Naive thymus-derived CD8-positive, alpha-beta T cell (primary cell): ENCODE data around the gene TUBB4A. TPM values are rescaled to one million over a fixed set of nuclear protein-coding genes. Genes with fewer than 3 reads are reported as not detected.
"Not testable (repeated sequence)": the region's sequence is repeated elsewhere in the genome, so short reads cannot be mapped to it uniquely, and the experiment has no call there.

Experiments
- ATAC-seq, 2 donors: fragments of 150-1000 bp; cut with Tn5 transposase in 1 of 2; sonication (Bioruptor Pico), chemical (Tn5 transposase) in 1 of 2; 1 replicate in 1 of 2; 2 replicates in 1 of 2; pipeline ENCODE4 v1.10.0; 2021; ENCODE audit warnings: mild to moderate bottlenecking in 2 of 2, moderate library complexity in 2 of 2
- POLR2A ChIA-PET: fragments of 350-600 bp; sonication (Branson Sonifier 250); formaldehyde crosslinking; loops from one replicate; lab custom pipeline; 2021; ENCODE audit warnings: antibody characterized with exemption; lab: Charles Lee
- DNase-seq, 10 donors: peaks; one replicate each; pipeline versions ENCODE4 v3.0.0 to v3.0.0-alpha.2; 2020 to 2022
- H3K27ac Mint-ChIP-seq, 10 donors: one replicate each; pipeline ENCODE4 v1.8.0; 2020 to 2022; ENCODE audit warnings: mild to moderate bottlenecking in 10 of 10, mixed read lengths in 10 of 10, moderate library complexity in 4 of 10, inconsistent platforms in 1 of 10
- H3K27me3 Mint-ChIP-seq, 5 donors: one replicate each; pipeline ENCODE4 v1.8.0; 2021 to 2022; ENCODE audit warnings: mixed read lengths in 5 of 5
- H3K36me3 Mint-ChIP-seq, 3 donors: one replicate each; pipeline ENCODE4 v1.8.0; 2020 to 2022; ENCODE audit warnings: mixed read lengths in 3 of 3, mild to moderate bottlenecking in 2 of 3, inconsistent platforms in 1 of 3
- H3K4me1 Mint-ChIP-seq, 4 donors: one replicate each; pipeline ENCODE4 v1.8.0; 2021 to 2022; ENCODE audit warnings: mixed read lengths in 4 of 4
- H3K4me3 Mint-ChIP-seq, 10 donors: one replicate each; pipeline ENCODE4 v1.8.0; 2020 to 2022; ENCODE audit warnings: mild to moderate bottlenecking in 10 of 10, mixed read lengths in 10 of 10, moderate library complexity in 6 of 10, inconsistent platforms in 1 of 10
- H3K9me3 Mint-ChIP-seq, 9 donors: one replicate each; pipeline ENCODE4 v1.8.0; 2020 to 2022; ENCODE audit warnings: mixed read lengths in 9 of 9, mild to moderate bottlenecking in 3 of 9, inconsistent platforms in 1 of 9, moderate library complexity in 1 of 9
- polyA plus RNA-seq, 3 donors: library from polyadenylated mRNA; unstranded; fragments of 300-500 nt; fragmentation: Illumina TruSeq; gene quantifications; one replicate each; pipeline ENCODE4 v1.2.3, GENCODE V29; 2021
- total RNA-seq, 8 experiments: library from RNA in 2 of 8; stranded (reverse) in 2 of 8; gene quantifications; one replicate each; pipeline ENCODE4 v1.2.3 and lab custom pipeline; 2021 to 2026

The TUBB4A gene
- total and polyA plus RNA-seq, 5 experiments from 2014 or later = 2.8 to 8.8 (median 7.3) TPM

- H3K27ac Mint-ChIP-seq = peak overlapping the region in 6 of 10 donors; percentile 27 to 88 (median 80)
Measured at GRCh38 chr19:6521718-6522646, 19.9 kb upstream of the TUBB4A start.

GRCh38 chr19:6519289-6519688, 17.2 kb upstream of the TUBB4A start:
- peak overlapping the region in 2 of 10 donors; percentile 2 to 54 for H3K4me3 Mint-ChIP-seq
- H3K27ac Mint-ChIP-seq = peak overlapping the region in 6 of 10 donors; percentile 11 to 68 (median 22)
- H3K4me1 Mint-ChIP-seq = peaks cover 27 to 47% (median 43%) of the 10 kb centered on the region in 4 donors
- peaks cover 0 to 3% (median 0%) of the 10 kb centered on the region in 5 donors for H3K27me3 Mint-ChIP-seq
- no peaks in the 10 kb centered on the region for H3K9me3 Mint-ChIP-seq
- ATAC-seq (no peak), DNase-seq (no peak)
- H3K36me3 Mint-ChIP-seq = no peaks in the 10 kb centered on the region
- POLR2A ChIA-PET = no interaction called here

More at GRCh38 chr19:6521718-6522646, 19.9 kb upstream of the TUBB4A start:
- POLR2A ChIA-PET = no interaction called here
- Mint-ChIP-seq H3K4me3 (peak overlapping the region in 4 of 10 donors; percentile 27 to 52 (median 39)), H3K36me3 (no peaks in the 10 kb centered on the region), H3K27me3 (peaks cover 0 to 3% (median 0%) of the 10 kb centered on the region in 5 donors), H3K4me1 (peaks cover 16 to 36% (median 28%) of the 10 kb centered on the region in 4 donors), H3K9me3 (no peaks in the 10 kb centered on the region)
- DNase-seq = peak in 6 of 10 donors; percentile 37 to 67 (median 46)
- ATAC-seq = peak; percentile 65 to 80

GRCh38 chr19:6518145-6518911, 16.2 kb upstream of the TUBB4A start:
- POLR2A ChIA-PET = interaction anchor here (0.6 to 0.7 kb wide), 2 partner anchors 196 to 1486 kb away, joined by 3 to 6 read pairs; no protein-coding TSS in a partner anchor
- H3K27me3 Mint-ChIP-seq = peaks cover 0 to 3% (median 0%) of the 10 kb centered on the region in 5 donors
- peak overlapping the region; percentile 20 to 83 (median 72) for H3K4me3 Mint-ChIP-seq
- DNase-seq (peak in 2 of 10 donors; percentile 11 to 22), ATAC-seq (no peak)
- H3K36me3 Mint-ChIP-seq = no peaks in the 10 kb centered on the region
- H3K9me3 Mint-ChIP-seq = no peaks in the 10 kb centered on the region
- peaks cover 27 to 47% (median 44%) of the 10 kb centered on the region in 4 donors for H3K4me1 Mint-ChIP-seq
- H3K27ac Mint-ChIP-seq = peak overlapping the region in 7 of 10 donors; percentile 4 to 72 (median 25)

- Mint-ChIP-seq H3K4me3 (peak overlapping the region; percentile 83 to 99 (median 97)), H3K27ac (peak overlapping the region; percentile 49 to 91 (median 82)), H3K9me3 (no peaks in the 10 kb centered on the region), H3K27me3 (no peaks in the 10 kb centered on the region), H3K4me1 (peaks cover 22 to 41% (median 34%) of the 10 kb centered on the region in 4 donors), H3K36me3 (no peaks in the 10 kb centered on the region)
- POLR2A ChIA-PET = interaction anchor here (0.6 to 1.6 kb wide), 9 partner anchors 13 to 347 kb away, joined by 3 to 9 read pairs (median 4); partner anchors contain the start of genes DENND1C, KHSRP and TNFSF9
- peak; percentile 74 to 96 (median 88) for DNase-seq
- ATAC-seq = peak; percentile 93
Measured at GRCh38 chr19:6516659-6517291, 14.7 kb upstream of the TUBB4A start.

- no peaks in the 10 kb centered on the region for H3K9me3 Mint-ChIP-seq
- H3K4me3 Mint-ChIP-seq = peak overlapping the region; percentile 83 to 99 (median 97)
Measured at GRCh38 chr19:6516018-6516658, 14.0 kb upstream of the TUBB4A start.

GRCh38 chr19:6514926-6515544, 12.9 kb upstream of the TUBB4A start:
- Mint-ChIP-seq H3K27ac (peak overlapping the region in 3 of 10 donors; percentile 69 to 77 (median 75)), H3K4me3 (peak overlapping the region; percentile 55 to 94 (median 64)), H3K9me3 (no peaks in the 10 kb centered on the region), H3K27me3 (no peaks in the 10 kb centered on the region), H3K36me3 (no peaks in the 10 kb centered on the region), H3K4me1 (peaks cover 22 to 39% (median 32%) of the 10 kb centered on the region in 4 donors)
- POLR2A ChIA-PET = interaction anchor here (0.5 to 0.7 kb wide), 2 partner anchors 39 to 406 kb away, joined by 5 read pairs; no protein-coding TSS in a partner anchor
- ATAC-seq = no peak
- DNase-seq = no peak

More at GRCh38 chr19:6516018-6516658, 14.0 kb upstream of the TUBB4A start:
- DNase-seq (peak in 8 of 10 donors; percentile 23 to 76 (median 48)), ATAC-seq (peak; percentile 58 to 61)
- Mint-ChIP-seq H3K27me3 (no peaks in the 10 kb centered on the region), H3K27ac (peak overlapping the region in 8 of 10 donors; percentile 3 to 92 (median 82)), H3K4me1 (peaks cover 22 to 39% (median 33%) of the 10 kb centered on the region in 4 donors), H3K36me3 (no peaks in the 10 kb centered on the region)
- POLR2A ChIA-PET = interaction anchor here (0.7 to 1.6 kb wide), 9 partner anchors 15 to 407 kb away, joined by 3 to 9 read pairs (median 4); partner anchors contain the start of genes DENND1C, KHSRP and TNFSF9

GRCh38 chr19:6514089-6514488, 12.0 kb upstream of the TUBB4A start:
- Mint-ChIP-seq H3K36me3 (no peaks in the 10 kb centered on the region), H3K4me3 (peak overlapping the region in 5 of 10 donors; percentile 6 to 63 (median 30)), H3K4me1 (peaks cover 22 to 39% (median 27%) of the 10 kb centered on the region in 4 donors), H3K27me3 (no peaks in the 10 kb centered on the region), H3K9me3 (no peaks in the 10 kb centered on the region), H3K27ac (peak overlapping the region in 1 of 10 donors; percentile 73)
- ATAC-seq (no peak), DNase-seq (no peak)
- POLR2A ChIA-PET = no interaction called here

GRCh38 chr19:6510618-6511017, 8.5 kb upstream of the TUBB4A start:
- Mint-ChIP-seq H3K4me1 (peaks cover 2 to 7% (median 3%) of the 10 kb centered on the region in 4 donors), H3K4me3 (no peak overlapping the region), H3K27ac (no peak overlapping the region), H3K27me3 (no peaks in the 10 kb centered on the region), H3K36me3 (no peaks in the 10 kb centered on the region), H3K9me3 (no peaks in the 10 kb centered on the region)
- no peak for DNase-seq
- no peak for ATAC-seq
- POLR2A ChIA-PET = no interaction called here

- no peak for DNase-seq
- Mint-ChIP-seq H3K4me3 (no peak overlapping the region), H3K27ac (no peak overlapping the region), H3K27me3 (no peaks in the 10 kb centered on the region), H3K36me3 (no peaks in the 10 kb centered on the region), H3K4me1 (peaks cover 0 to 8% (median 6%) of the 10 kb centered on the region in 4 donors), H3K9me3 (no peaks in the 10 kb centered on the region)
- ATAC-seq = no peak
- POLR2A ChIA-PET = interaction anchor here (0.6 kb wide), 2 partner anchors 137 to 317 kb away, joined by 3 to 4 read pairs; no protein-coding TSS in a partner anchor
Measured at GRCh38 chr19:6509118-6509971, 7.2 kb upstream of the TUBB4A start.

- H3K4me1 Mint-ChIP-seq, H3K27ac Mint-ChIP-seq, H3K27me3 Mint-ChIP-seq, H3K36me3 Mint-ChIP-seq, ATAC-seq, DNase-seq, H3K4me3 Mint-ChIP-seq, H3K9me3 Mint-ChIP-seq: not testable (repeated sequence)
- POLR2A ChIA-PET = interaction anchor here (0.6 to 1.0 kb wide), 5 partner anchors 10 to 1949 kb away, joined by 3 to 4 read pairs (median 3); partner anchors contain the start of gene DENND1C
Measured at GRCh38 chr19:6508028-6508771, 6.1 kb upstream of the TUBB4A start.
